HL-60 (cell line): ENCODE results near the gene CFAP61.
A peak's percentile ranks its signal among the peaks of the same experiment; 100 is the strongest.

Experiments used
- DNase-seq, 2 experiments: peaks; one replicate each; pipeline ENCODE4 v3.0.0-alpha.2; 2010 to 2020; ENCODE audit warnings: low read depth in 1 of 2, low spot score in 1 of 2
- H3K27ac ChIP-seq: fragments of 250-450 bp; sonication (Bioruptor Pico); replicated peaks from 2 replicates; pipeline ENCODE4 v1.5.1; 2020; ENCODE audit warnings: mild to moderate bottlenecking, moderate library complexity
- H3K27me3 ChIP-seq: fragments of 250-450 bp; sonication (Bioruptor Pico); 2 replicates; pipeline ENCODE4 v1.5.1; 2021; ENCODE audit warnings: mild to moderate bottlenecking, moderate library complexity; ENCODE audit not compliant: insufficient read depth, poor library complexity, severe bottlenecking
- H3K4me3 ChIP-seq: replicated peaks from 2 replicates; pipeline ENCODE4 v1.5.1; 2011; ENCODE audit warnings: mild to moderate bottlenecking, control low read depth, low read length; ENCODE audit not compliant: insufficient read depth
- CTCF ChIP-seq: IDR thresholded peaks from one replicate; pipeline ENCODE4 v1.5.1; 2011; ENCODE audit warnings: low read length, control low read depth, inconsistent platforms; ENCODE audit not compliant: insufficient read depth
- GABPA ChIP-seq: IDR thresholded peaks from 2 replicates; pipeline ENCODE4 v1.6.1; 2012; ENCODE audit warnings: low read depth
- POLR2AphosphoS5 ChIP-seq: IDR thresholded peaks from 2 replicates; pipeline ENCODE4 v1.6.1; 2012; ENCODE audit warnings: low read depth
- REST ChIP-seq: IDR thresholded peaks from 2 replicates; pipeline ENCODE4 v1.6.1; 2012; ENCODE audit warnings: low read depth; ENCODE audit not compliant: insufficient replicate concordance
- SPI1 ChIP-seq: IDR thresholded peaks from 2 replicates; pipeline ENCODE4 v1.6.1; 2012; ENCODE audit warnings: low read depth, mild to moderate bottlenecking, borderline replicate concordance

The CFAP61 gene

GRCh38 chr20:20266552-20266951 is 214.2 kb downstream of the CFAP61 start:
- Histone ChIP-seq H3K4me3 (no peak overlapping the region), H3K27me3 (no peaks in the 10 kb centered on the region), H3K27ac (no peak overlapping the region)
- TF ChIP-seq GABPA = no peak
- TF ChIP-seq SPI1 = no peak
- TF ChIP-seq POLR2AphosphoS5 = no peak
- TF ChIP-seq REST = no peak
- TF ChIP-seq CTCF = no peak
- no peak for DNase-seq

- peak in 1 of 2 experiments; percentile 42 for DNase-seq
- TF ChIP-seq GABPA = no peak
- TF ChIP-seq POLR2AphosphoS5 = no peak
- no peak for TF ChIP-seq CTCF
- no peak for TF ChIP-seq REST
- no peak for TF ChIP-seq SPI1
- Histone ChIP-seq H3K27ac (no peak overlapping the region), H3K27me3 (no peaks in the 10 kb centered on the region), H3K4me3 (no peak overlapping the region)
Measured at GRCh38 chr20:20267685-20268370, 215.5 kb downstream of the CFAP61 start.

GRCh38 chr20:20271271-20271670 is 218.9 kb downstream of the CFAP61 start:
- H3K27me3 ChIP-seq = no peaks in the 10 kb centered on the region
- no peak overlapping the region for H3K4me3 ChIP-seq
- H3K27ac ChIP-seq = no peak overlapping the region
- no peak for DNase-seq
- TF ChIP-seq REST (no peak), GABPA (no peak), SPI1 (no peak), CTCF (no peak), POLR2AphosphoS5 (no peak)
